Activated naive CD4-positive, alpha-beta T cell (primary cell): ENCODE measurements around the gene IL31.

Experiments
- DNase-seq, 4 experiments: peaks; one replicate each; lab custom pipeline; 2025; lab: John Stamatoyannopoulos, UW

The IL31 gene

GRCh38 chr12:122128481-122128880 lies 45.5 kb downstream of the IL31 start:
- no peak for DNase-seq

DNA sequence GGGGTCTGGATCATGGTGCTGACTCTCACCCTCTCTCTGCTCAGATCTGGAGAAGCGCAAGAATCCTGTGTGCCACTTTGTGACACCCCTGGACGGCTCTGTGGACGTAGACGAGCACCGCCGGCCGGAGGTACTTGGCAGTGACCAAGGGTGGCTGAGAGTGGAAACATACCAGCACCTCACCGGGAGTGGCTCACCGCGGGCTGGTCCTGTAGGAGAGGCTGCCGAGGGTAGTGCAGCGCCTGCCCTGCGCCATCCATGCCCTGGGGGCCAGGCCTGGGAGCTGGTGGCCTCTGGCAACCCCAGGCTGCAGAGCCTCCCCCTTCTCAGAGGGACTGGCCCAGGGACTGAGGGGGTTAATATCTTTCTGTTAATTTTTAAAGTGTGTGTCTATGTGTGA lies 46.2 kb downstream of the IL31 start:
- DNase-seq = no peak

- no peak for DNase-seq
These were observed 47.1 kb downstream of the IL31 start for GRCh38 chr12:122126713-122127597.

- DNase-seq = no peak
These were observed 47.7 kb downstream of the IL31 start for GRCh38 chr12:122126342-122126635.

GRCh38 chr12:122125452-122126341 lies 48.3 kb downstream of the IL31 start:
- DNase-seq = no peak

- no peak for DNase-seq
These were observed 49.7 kb downstream of the IL31 start for GRCh38 chr12:122124370-122124769.

DNA sequence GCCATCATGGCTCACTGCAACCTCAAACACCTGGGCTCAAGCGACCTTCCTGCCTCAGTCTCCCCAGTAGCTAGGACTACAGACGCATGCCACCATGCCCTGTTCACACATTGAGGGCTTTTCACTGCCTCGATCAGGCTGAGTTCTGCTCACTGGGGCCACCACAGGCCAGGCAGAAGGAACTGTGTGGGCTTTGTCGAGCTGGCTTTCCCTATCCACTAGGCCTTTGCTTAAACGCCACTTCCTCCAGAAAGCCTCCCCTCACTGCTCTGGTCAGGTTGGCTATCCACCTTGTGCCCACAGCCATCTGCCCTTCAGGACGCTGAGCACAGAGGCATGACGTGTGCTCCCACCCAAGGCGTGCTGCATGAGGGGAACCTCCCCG lies 50.3 kb downstream of the IL31 start:
- DNase-seq = no peak

DNA sequence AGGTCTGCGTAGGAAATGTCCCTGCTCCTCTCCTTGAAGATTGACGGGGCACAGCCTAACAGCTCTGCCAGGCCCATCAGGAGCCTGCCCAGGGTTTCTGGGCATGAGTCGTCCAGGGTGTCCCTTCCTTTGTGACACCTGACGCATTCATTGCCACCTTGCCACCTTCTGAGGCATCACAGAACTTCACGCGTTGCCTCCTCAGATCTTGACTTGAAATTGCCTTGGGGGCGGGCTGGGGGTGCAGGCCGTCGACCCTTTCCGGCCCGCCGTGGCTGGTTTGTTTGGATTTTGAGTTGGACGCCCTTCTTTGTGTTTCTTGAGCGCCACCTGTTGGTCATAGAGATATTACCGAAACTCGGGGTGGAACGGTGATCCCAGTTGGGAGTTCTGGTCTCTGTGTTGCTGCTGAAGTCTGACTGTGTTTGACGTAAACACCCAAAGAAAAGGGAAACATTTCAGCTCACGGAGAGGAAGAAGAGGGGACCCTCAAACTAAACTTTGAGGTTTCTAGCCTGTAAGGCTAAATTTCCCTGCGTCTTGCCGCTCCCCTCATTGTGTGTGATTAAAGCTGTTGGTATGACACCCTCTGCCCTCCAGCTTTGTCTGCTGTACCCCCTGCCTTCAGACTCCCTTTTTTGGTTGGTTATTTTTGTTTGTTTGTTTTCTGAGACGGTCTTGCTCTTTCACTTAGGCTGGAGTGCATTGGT lies 50.8 kb downstream of the IL31 start:
- DNase-seq = peak; percentile 22 to 60 (median 46)
